WTC11 (cell line): Measurements from ENCODE around the gene SYT17. TPM values are rescaled to one million over a fixed set of nuclear protein-coding genes. Genes with fewer than 3 reads are reported as not detected.

Experiments used
- ATAC-seq: fragments of 200-7000 bp; cut with Tn5 transposase; 2 replicates; pipeline ENCODE4 v1.10.0; 2021; ENCODE audit warnings: mild to moderate bottlenecking, moderate library complexity
- CTCF ChIA-PET: fragments of 300-600 bp; sonication (Branson Sonifier 250); formaldehyde crosslinking; loops from one replicate; lab custom pipeline; 2021; ENCODE audit warnings: antibody characterized with exemption; lab: Charles Lee
- POLR2A ChIA-PET: fragments of 350-600 bp; sonication (Branson Sonifier 250); formaldehyde crosslinking; loops from one replicate; lab custom pipeline; 2021; ENCODE audit warnings: antibody characterized with exemption; lab: Charles Lee
- DNase-seq: peaks from one replicate; pipeline ENCODE4 v3.0.0; 2021; ENCODE audit warnings: low spot score
- H3K27ac Mint-ChIP-seq: 2 replicates; pipeline ENCODE4 v1.8.0; 2021; ENCODE audit warnings: mixed read lengths
- H3K27me3 Mint-ChIP-seq: 2 replicates; pipeline ENCODE4 v1.8.0; 2021; ENCODE audit warnings: low read depth, mild to moderate bottlenecking, moderate library complexity, mixed read lengths
- H3K36me3 Mint-ChIP-seq: 2 replicates; pipeline ENCODE4 v1.8.0; 2021; ENCODE audit warnings: mixed read lengths
- H3K4me1 Mint-ChIP-seq: 2 replicates; pipeline ENCODE4 v1.8.0; 2022; ENCODE audit warnings: mixed read lengths
- H3K4me3 Mint-ChIP-seq: 2 replicates; pipeline ENCODE4 v1.8.0; 2021; ENCODE audit warnings: mild to moderate bottlenecking, moderate library complexity, mixed read lengths
- H3K9me3 Mint-ChIP-seq: 2 replicates; pipeline ENCODE4 v1.8.0; 2021; ENCODE audit warnings: mixed read lengths
- ATF6 ChIP-seq: sonication (generic); formaldehyde crosslinking; IDR thresholded peaks from 2 replicates; pipeline ENCODE4 v1.8.1; 2023; ENCODE audit warnings: mild to moderate bottlenecking, missing genetic modification reagents
- E2F1 ChIP-seq: sonication (generic); formaldehyde crosslinking; IDR thresholded peaks from 2 replicates; pipeline ENCODE4 v1.8.0; 2022; ENCODE audit warnings: mild to moderate bottlenecking, missing genetic modification reagents
- E2F4 ChIP-seq: sonication (generic); formaldehyde crosslinking; IDR thresholded peaks from 2 replicates; pipeline ENCODE4 v1.8.1; 2022; ENCODE audit warnings: low read depth, mild to moderate bottlenecking, moderate library complexity, missing genetic modification reagents, borderline replicate concordance
- GTF2I ChIP-seq: fragments of 250-450 bp; sonication (Bioruptor Pico); conservative IDR thresholded peaks from 2 replicates; pipeline ENCODE4 v1.4.0; 2021; ENCODE audit warnings: mild to moderate bottlenecking
- JUN ChIP-seq: sonication (generic); formaldehyde crosslinking; IDR thresholded peaks from 2 replicates; pipeline ENCODE4 v1.8.0; 2023; ENCODE audit warnings: mild to moderate bottlenecking, missing genetic modification reagents
- MAX ChIP-seq: sonication (generic); formaldehyde crosslinking; IDR thresholded peaks from 2 replicates; pipeline ENCODE4 v1.8.0; 2022; ENCODE audit warnings: mild to moderate bottlenecking, missing genetic modification reagents
- NR1H2 ChIP-seq: sonication (generic); formaldehyde crosslinking; IDR thresholded peaks from 2 replicates; pipeline ENCODE4 v1.9.0; 2021; ENCODE audit warnings: mild to moderate bottlenecking, moderate library complexity, missing genetic modification reagents
- TCF7 ChIP-seq: sonication (generic); formaldehyde crosslinking; IDR thresholded peaks from 2 replicates; pipeline ENCODE4 v1.8.0; 2022; ENCODE audit warnings: mild to moderate bottlenecking, low read depth, missing genetic modification reagents, moderate library complexity
- ZBTB21 ChIP-seq: sonication (generic); formaldehyde crosslinking; IDR thresholded peaks from 2 replicates; pipeline ENCODE4 v1.8.1; 2023; ENCODE audit warnings: mild to moderate bottlenecking, missing genetic modification reagents, borderline replicate concordance
- ZBTB43 ChIP-seq: sonication (generic); formaldehyde crosslinking; IDR thresholded peaks from 2 replicates; pipeline ENCODE4 v1.8.1; 2023; ENCODE audit warnings: mild to moderate bottlenecking, missing genetic modification reagents
- ZNF138 ChIP-seq: sonication (generic); formaldehyde crosslinking; conservative IDR thresholded peaks from 2 replicates; pipeline ENCODE4 v1.8.1; 2022; ENCODE audit warnings: mild to moderate bottlenecking, moderate library complexity, missing genetic modification reagents
- ZNF423 ChIP-seq: fragments of 250-450 bp; sonication (Bioruptor Pico); IDR thresholded peaks from 2 replicates; pipeline ENCODE4 v2.1.2; 2022; ENCODE audit warnings: mild to moderate bottlenecking, moderate library complexity
- ZNF425 ChIP-seq: fragments of 250-450 bp; sonication (Bioruptor Pico); conservative IDR thresholded peaks from 2 replicates; pipeline ENCODE4 v1.9.0; 2021; ENCODE audit warnings: mild to moderate bottlenecking
- total RNA-seq: library from RNA; stranded (reverse); gene quantifications from 3 replicates; pipeline ENCODE4 v1.2.3, GENCODE V29; 2021
- TF ChIP-seq, protein P1 (sequence below): fragments of 250-450 bp; sonication (Bioruptor Pico); IDR thresholded peaks from 2 replicates; pipeline ENCODE4 v1.9.0; 2021; ENCODE audit warnings: mild to moderate bottlenecking, borderline replicate concordance

Gene SYT17
- total RNA-seq, 1 experiment from 2014 or later: 5.5 TPM

DNA sequence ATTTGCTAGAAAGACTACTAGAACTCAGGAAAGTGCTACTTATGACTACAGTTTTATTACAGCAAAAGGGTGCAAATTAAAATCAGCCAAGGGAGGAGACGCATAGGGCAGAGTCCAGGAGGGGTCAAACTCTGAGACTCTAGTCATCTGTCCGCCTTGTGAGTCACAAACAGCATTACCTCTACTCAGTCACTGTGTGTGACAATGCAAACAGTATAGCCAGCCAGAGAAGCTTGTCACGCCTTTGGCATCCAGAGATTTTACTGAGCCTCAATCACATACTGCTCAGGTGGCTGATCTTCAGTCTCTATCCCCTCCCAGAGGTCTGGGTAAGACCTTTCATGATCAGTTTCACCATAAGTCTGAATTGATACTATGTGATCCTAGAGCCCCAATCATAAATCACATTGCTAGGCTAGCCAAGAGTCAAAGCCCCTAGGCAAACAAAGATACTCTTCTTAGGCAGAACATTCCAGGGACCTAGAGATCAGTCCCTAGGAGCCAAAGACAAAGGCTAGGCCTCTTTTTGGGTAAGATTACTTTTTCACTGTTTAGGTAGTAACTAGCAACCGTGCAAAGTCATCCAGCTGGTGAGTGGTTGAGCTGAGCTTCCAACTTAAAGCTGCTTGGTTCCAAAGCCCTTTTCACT is 68.6 kb downstream of the SYT17 start (continued):
- TF ChIP-seq E2F1 (CRISPR knock-in tag): no peak
- no peak for TF ChIP-seq ZNF423
- TF ChIP-seq JUN (CRISPR knock-in tag): no peak

DNA sequence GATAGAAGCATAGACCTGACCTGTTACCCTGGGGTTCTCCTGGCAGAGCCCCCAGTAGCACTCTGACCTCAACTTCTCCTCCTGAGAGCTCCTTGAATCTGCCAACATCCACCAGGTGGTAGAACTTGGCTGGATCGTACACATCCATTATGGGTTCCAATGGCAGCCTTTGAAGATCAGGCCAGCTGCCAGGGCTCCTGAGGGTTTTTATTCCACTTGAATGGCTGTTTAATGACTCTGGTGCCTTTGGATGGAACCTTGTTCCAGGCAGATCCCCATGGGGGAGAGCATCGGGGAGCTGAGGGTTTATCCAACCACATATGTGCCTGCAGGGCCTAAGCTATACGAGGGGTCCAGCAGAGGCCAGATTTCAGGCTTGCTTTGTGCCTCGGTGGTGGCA is 70.4 kb downstream of the SYT17 start:
- no peaks in the 10 kb centered on the region for H3K4me1 Mint-ChIP-seq
- TF ChIP-seq NR1H2: no peak
- TF ChIP-seq TCF7 (CRISPR knock-in tag): no peak
- no peak for TF ChIP-seq ZBTB43 (CRISPR knock-in tag)
- no peak for TF ChIP-seq ZNF425 (CRISPR knock-in tag)
- TF ChIP-seq ZNF138: no peak
- no peak for TF ChIP-seq ATF6
- no peak for TF ChIP-seq ZBTB21 (CRISPR knock-in tag)
- no peak for TF ChIP-seq E2F4 (CRISPR knock-in tag)
- no peak for TF ChIP-seq MAX (CRISPR knock-in tag)
- H3K36me3 Mint-ChIP-seq: peaks cover 21% of the 10 kb centered on the region
- CTCF ChIA-PET: interaction anchor here (1.1 kb wide), 1 partner anchor 15 kb away, joined by 5 read pairs; no protein-coding TSS in a partner anchor
- DNase-seq: no peak
- no peak for ATAC-seq
- peaks cover 2% of the 10 kb centered on the region; the same call in 1 of the 2 replicates for H3K27me3 Mint-ChIP-seq
- H3K9me3 Mint-ChIP-seq: peaks cover 37% of the 10 kb centered on the region
- no peak overlapping the region for H3K4me3 Mint-ChIP-seq
- H3K27ac Mint-ChIP-seq: no peak overlapping the region
- POLR2A ChIA-PET: no interaction called here

GRCh38 chr16:19239511-19240155 is 71.6 kb downstream of the SYT17 start:
- POLR2A ChIA-PET: no interaction called here
- ATAC-seq: no peak

More at GRCh38 chr16:19239511-19240155, 71.6 kb downstream of the SYT17 start:
- H3K9me3 Mint-ChIP-seq: peaks cover 35% of the 10 kb centered on the region
- H3K4me1 Mint-ChIP-seq: no peaks in the 10 kb centered on the region
- peaks cover 19% of the 10 kb centered on the region for H3K36me3 Mint-ChIP-seq
- TF ChIP-seq, protein P1, sequence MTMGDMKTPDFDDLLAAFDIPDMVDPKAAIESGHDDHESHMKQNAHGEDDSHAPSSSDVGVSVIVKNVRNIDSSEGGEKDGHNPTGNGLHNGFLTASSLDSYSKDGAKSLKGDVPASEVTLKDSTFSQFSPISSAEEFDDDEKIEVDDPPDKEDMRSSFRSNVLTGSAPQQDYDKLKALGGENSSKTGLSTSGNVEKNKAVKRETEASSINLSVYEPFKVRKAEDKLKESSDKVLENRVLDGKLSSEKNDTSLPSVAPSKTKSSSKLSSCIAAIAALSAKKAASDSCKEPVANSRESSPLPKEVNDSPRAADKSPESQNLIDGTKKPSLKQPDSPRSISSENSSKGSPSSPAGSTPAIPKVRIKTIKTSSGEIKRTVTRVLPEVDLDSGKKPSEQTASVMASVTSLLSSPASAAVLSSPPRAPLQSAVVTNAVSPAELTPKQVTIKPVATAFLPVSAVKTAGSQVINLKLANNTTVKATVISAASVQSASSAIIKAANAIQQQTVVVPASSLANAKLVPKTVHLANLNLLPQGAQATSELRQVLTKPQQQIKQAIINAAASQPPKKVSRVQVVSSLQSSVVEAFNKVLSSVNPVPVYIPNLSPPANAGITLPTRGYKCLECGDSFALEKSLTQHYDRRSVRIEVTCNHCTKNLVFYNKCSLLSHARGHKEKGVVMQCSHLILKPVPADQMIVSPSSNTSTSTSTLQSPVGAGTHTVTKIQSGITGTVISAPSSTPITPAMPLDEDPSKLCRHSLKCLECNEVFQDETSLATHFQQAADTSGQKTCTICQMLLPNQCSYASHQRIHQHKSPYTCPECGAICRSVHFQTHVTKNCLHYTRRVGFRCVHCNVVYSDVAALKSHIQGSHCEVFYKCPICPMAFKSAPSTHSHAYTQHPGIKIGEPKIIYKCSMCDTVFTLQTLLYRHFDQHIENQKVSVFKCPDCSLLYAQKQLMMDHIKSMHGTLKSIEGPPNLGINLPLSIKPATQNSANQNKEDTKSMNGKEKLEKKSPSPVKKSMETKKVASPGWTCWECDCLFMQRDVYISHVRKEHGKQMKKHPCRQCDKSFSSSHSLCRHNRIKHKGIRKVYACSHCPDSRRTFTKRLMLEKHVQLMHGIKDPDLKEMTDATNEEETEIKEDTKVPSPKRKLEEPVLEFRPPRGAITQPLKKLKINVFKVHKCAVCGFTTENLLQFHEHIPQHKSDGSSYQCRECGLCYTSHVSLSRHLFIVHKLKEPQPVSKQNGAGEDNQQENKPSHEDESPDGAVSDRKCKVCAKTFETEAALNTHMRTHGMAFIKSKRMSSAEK (CRISPR knock-in tag): no peak
- no peak for TF ChIP-seq GTF2I
- TF ChIP-seq ZBTB21 (CRISPR knock-in tag): no peak
- DNase-seq: no peak
- peaks cover 2% of the 10 kb centered on the region; the same call in 1 of the 2 replicates for H3K27me3 Mint-ChIP-seq
- H3K27ac Mint-ChIP-seq: no peak overlapping the region
- CTCF ChIA-PET: interaction anchor here (1.1 kb wide), 1 partner anchor 16 kb away, joined by 5 read pairs; no protein-coding TSS in a partner anchor
- H3K4me3 Mint-ChIP-seq: no peak overlapping the region
